NCI-H2029 (cell line): ENCODE results near the gene GEMIN4.
"Not testable (repeated sequence)": the region's sequence is repeated elsewhere in the genome, so short reads cannot be mapped to it uniquely, and the experiment has no call there.

Experiments
- DNase-seq: peaks from one replicate; lab custom pipeline; 2025; lab: John Stamatoyannopoulos, UW

Gene GEMIN4

GRCh38 chr17:752002-752619 lies at the start of gene GEMIN4:
Gene GEMIN4, minus strand, starts transcription at chr17:752264. Its CDS starts 122 bp downstream, at chr17:752142.
- DNase-seq: peak; percentile 60

DNA sequence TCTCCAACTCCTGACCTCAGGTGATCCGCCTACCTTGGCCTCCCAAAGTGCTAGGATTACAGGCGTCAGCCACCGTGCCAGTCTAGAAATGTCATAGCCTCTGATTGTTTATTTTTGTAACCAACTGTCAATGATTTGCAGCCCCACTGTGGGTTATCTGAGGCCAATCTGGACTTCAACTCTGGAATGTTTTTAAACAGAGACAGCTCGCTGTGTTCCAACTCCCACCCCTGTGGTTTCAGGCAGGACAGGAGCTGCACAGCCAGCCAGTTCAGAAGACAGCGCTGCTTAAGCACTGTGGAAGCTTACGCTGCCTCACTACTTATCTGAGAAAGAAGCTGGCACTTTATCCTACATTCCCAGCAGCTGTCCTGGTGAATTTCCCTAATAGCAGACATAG lies 49.6 kb upstream of the GEMIN4 start:
- no peak for DNase-seq

DNA sequence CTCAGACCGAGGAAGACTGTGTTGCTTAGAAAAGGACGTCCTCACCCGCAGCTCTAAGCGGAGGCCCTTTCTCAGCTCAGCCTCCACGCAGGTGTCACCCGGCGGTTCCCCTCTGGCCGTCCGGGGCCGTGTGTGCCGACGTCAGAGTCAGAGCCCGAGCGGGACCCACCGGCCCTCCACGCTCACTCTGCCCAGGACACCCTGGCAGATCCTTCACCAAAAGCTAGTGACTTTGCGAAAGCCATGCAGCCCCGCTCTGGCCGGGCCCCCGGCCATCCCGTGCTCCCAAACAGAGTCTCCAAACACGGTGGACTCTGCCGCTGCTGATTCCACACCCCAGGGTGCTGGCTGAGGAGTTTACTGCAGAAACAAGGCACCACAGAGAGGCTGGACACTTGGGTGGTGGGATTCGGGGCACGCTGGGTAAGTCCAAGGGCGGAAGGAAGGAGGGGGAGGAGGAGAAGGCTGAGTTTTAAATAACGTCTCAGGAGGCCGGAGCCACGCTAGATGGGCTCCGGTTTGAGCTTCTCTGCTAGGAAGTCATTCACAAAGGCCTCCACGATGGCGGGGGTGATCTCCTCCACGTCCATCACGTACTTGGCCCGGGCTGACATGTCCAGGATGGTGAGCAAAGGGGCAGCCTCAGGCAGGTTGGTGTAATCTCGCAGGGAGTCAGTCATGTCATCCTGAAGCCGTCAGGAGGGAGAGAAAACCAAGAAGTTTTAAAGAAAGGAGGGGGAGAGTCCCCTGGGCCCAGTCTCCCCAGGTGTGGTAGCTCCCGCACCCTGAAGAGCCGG lies 48.6 kb upstream of the GEMIN4 start:
- no peak for DNase-seq

- no peak for DNase-seq
These were observed 47.2 kb upstream of the GEMIN4 start for GRCh38 chr17:799261-799660.

DNA sequence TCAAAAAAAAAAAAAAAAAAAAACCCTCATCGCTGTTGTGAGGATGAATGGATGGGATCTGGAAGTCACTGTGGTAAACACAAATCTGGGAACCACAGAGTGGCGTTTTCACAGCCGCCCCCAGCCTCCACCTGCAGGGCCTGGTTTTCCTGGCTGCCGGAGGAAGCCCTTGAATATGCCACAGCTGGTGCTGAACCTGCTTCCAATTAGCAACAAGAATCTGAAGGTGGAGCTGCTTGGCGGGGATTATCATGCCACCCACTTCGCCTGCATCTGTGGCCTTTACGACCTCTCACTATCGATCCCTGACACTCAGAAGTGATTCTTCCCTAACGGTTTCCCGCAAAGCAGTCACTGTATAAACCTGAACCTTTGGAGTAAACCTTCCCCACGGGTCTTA lies 46.2 kb upstream of the GEMIN4 start:
- DNase-seq: no peak

- DNase-seq: no peak
These were observed 45.3 kb upstream of the GEMIN4 start for GRCh38 chr17:797236-797840.

DNA sequence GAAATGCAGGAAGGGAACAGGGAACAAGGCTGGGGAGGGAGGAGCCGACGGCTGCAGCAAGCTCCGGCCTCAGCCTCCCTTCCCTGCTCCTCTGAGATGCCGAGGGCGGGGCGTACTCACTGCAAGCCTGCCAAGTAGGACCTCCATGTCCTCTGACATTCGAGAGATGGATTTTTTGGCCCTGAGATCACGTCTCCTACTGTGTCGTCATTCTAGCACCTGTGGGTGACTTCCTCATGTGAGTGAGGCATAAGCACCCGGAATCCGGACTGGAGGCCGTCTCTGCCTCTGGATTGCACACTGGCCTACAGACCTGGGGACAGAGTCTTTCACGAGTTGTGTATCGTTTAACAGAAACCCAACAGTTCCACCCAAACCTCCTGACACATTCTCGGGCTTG lies 44.5 kb upstream of the GEMIN4 start:
- no peak for DNase-seq

GRCh38 chr17:795721-796120 lies 43.7 kb upstream of the GEMIN4 start:
- DNase-seq: no peak

DNA sequence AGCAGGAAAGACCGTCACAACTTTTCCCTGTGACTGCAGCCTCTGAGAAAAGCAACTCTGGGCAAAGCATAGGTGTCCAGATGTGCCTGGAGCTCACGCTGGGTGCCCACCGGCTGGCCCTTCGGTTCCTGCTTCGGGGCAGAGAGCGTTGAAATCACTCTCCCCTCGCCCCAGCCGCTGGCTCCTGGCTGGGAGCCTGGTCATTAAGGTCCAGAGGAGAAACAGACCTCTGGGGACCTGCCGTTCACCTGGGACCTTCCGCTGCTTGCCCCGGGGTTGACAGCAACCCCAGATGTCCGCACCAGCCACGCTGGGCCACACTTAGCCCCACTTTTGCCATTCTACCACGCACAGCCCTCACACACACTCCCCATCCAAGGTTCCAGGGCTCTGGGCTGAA lies 43.2 kb upstream of the GEMIN4 start:
- no peak for DNase-seq

- DNase-seq: peak; percentile 32
These were observed 42.8 kb upstream of the GEMIN4 start for GRCh38 chr17:794876-795275.

- DNase-seq: no peak
These were observed 40.2 kb upstream of the GEMIN4 start for GRCh38 chr17:792277-792676.

DNA sequence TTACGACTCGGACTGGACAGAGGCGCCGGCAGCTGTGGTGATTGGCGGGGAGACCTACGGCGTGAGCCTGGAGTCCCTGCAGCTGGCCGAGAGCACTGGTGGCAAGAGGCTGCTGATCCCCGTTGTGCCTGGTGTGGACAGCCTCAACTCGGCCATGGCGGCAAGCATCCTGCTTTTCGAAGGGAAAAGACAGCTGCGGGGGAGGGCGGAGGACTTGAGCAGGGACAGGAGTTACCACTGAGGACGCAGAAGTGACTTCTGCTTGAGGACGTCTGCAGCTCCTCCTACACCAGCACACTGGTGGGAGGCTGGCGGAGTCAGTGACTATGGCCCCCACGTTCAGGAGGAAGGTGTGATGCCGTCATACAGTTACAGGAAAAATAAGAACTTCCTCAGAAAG lies 39.8 kb upstream of the GEMIN4 start:
- no peak for DNase-seq

DNA sequence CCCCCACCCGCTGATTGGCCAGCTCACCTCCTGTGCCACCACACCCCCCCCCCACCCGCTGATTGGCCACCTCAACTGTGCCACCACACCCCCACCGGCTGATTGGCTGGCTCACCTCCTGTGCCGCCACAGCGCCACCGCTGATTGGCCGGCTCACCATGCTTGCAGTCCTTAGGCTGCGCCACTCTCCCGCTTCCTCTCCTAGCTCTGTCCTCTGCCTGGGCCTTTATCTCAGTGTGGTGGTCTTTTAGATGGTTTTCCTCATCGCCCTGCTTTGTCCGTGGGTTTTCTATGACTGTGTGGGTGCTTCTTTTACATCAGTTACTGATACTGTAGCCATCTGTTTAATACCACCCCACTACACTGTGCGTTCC lies 38.8 kb upstream of the GEMIN4 start:
- DNase-seq: not testable (repeated sequence)

DNA sequence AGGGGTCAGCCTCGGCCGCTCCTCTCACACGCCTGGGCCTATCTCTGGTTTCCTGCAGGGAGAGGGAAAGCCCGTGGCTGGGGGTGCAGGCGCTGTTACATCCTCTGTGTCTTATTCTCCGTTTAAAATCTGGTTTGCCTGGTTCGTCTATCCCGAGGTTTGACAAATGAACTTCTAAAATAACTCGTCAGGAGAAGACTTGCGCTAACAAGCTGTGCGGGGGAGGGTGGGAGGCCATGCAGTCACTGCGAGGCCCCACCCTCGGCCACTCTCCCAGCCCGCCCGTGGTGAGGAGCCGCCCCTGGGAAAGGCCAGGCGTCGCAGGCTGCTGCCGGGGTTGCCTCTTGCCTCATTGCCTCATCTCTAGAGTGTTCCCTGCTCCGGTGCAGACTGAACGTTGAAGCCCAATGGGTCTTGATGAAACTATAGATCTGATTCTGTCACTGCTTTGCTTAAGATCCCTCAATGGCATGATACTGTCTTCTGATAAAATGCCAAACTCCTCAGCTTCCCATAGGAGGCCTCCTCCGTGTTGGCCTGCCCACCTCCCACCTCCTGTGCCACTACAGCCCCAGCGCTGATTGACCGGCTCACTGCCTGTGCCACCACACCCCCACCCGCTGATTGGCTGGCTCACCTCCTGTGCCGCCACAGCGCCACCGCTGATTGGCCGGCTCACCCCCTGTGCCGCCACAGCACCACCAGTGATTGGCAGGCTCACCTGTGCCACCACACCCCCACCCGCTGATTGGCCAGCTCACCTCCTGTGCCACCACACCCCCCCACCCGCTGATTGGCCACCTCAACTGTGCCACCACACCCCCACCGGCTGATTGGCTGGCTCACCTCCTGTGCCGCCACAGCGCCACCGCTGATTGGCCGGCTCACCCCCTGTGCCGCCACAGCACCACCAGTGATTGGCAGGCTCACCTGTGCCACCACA lies 38.1 kb upstream of the GEMIN4 start:
- DNase-seq: not testable (repeated sequence)

DNA sequence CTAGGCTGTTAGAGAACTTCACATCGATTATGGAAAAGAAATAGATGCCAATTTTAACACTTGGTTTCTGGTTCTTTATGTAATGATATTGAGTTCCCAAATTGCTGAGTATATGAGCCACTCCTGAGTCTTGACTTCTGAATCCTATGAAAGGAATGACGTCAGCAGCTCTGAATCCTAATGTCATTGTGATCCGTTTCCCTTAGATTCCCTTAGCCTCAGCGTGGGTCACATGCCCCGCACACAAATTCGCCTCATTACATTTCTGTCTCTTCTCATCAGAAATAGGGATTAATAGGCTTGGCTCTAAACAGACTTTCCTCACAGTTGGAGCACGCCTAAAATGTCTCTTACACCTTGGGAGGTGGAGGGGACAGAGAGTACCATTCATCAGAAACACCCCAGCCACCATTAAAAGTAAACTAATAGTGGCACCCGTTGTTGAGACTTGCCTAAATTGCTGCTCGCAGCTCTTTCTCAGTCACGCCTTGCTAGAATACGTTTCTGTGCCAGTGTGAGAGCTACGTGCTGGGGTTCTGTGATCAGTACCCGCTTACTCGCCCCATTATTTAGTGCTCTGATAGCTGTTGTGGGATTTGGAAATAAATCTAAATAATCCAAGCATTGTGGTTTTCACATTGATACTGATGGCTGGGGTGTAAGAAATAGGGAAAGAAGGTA lies 37.2 kb upstream of the GEMIN4 start:
- DNase-seq: no peak

DNA sequence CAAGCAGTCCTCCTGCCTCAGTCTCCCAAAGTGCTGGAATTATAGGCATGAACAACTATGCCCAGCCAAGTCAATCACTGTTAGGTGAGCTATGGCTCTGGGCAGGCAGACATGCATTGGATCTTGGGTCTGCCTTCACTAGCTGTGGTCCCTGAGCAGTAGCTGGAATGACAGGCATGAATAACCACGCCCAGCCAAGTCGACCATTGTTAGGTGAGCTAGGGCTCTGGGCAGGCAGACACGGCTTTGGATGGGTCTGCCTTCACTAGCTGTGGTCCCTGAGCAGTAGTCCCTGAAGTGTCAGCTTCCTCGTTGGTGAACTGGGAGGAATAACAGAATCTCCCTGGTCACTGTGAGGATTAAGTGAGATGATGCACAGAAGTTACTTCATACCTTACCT lies 36.5 kb upstream of the GEMIN4 start:
- no peak for DNase-seq

GRCh38 chr17:787641-788221 lies 35.7 kb upstream of the GEMIN4 start:
- DNase-seq: no peak

GRCh38 chr17:785901-786300 lies 33.8 kb upstream of the GEMIN4 start:
- not testable (repeated sequence) for DNase-seq

DNA sequence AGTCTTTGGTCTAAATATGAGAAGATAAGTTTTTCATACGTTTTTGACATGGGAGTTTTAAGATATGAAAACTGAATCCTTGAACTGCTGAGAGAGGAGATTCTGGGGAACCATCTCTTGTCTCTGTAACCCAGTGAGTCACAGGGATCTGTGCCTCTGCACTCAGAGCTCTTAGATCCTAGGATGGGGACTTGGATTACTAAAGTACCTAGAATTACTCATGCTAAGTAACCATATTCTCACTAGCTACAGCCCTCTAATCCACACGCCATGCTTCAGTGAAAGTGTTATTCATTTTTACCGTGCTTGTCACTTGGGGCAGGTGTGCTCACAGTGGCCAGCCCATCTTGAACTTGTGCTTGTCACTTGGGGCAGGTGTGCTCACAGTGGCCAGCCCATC lies 32.1 kb upstream of the GEMIN4 start:
- no peak for DNase-seq

GRCh38 chr17:781805-782731 lies 30.0 kb upstream of the GEMIN4 start, which contains the start of the genes GLOD4 and MRM3:
Gene GLOD4, minus strand, starts transcription at chr17:782280. Its CDS starts 25 bp downstream, at chr17:782255.
Gene MRM3, plus strand, starts transcription at chr17:782353. Its CDS starts 26 bp downstream, at chr17:782379.
- peak; percentile 16 for DNase-seq
